HCT116 (cell line): ENCODE results near the gene ZNF521. TPM values are rescaled to one million over a fixed set of nuclear protein-coding genes. Genes with fewer than 3 reads are reported as not detected.

Experiments used
- ATAC-seq: fragments of 200-7000 bp; cut with Tn5 transposase; 2 replicates; pipeline ENCODE4 v1.9.1; 2020; ENCODE audit warnings: mild to moderate bottlenecking, moderate library complexity
- BruUV-seq: library from RNA; stranded (reverse); fragments of 400-500 nt; replicated peaks from 2 replicates; lab custom pipeline; 2021; lab: Mats Ljungman, UMichigan
- CTCF ChIA-PET: fragments of 300-600 bp; sonication (Branson Sonifier 250); formaldehyde crosslinking; loops from one replicate; lab custom pipeline; 2021; ENCODE audit warnings: antibody characterized with exemption; lab: Charles Lee
- POLR2A ChIA-PET: fragments of 300-600, 350-600 bp; sonication (Branson Sonifier 250); formaldehyde crosslinking; loops from one replicate; lab custom pipeline; 2021; ENCODE audit warnings: antibody characterized with exemption; lab: Charles Lee
- RAD21 ChIA-PET, 2 experiments: fragments of 300-600 bp; sonication (Branson Sonifier 250); formaldehyde crosslinking; loops; one replicate each; lab custom pipeline; 2023; ENCODE audit warnings: low total read pairs in 2 of 2; ENCODE audit not compliant: uncharacterized antibody in 2 of 2, unreplicated experiment in 2 of 2, low non-redundant PET in 1 of 2; lab: Charles Lee
- DNase-seq: peaks from one replicate; pipeline ENCODE4 v3.0.0-alpha.2; 2010; ENCODE audit warnings: low read depth, low spot score
- H2AFZ ChIP-seq: fragments of 200-600 bp; shearing (Covaris generic), sonication (generic); 2 replicates; pipeline ENCODE4 v1.6.1; 2017; ENCODE audit warnings: low read depth, mixed run types, mixed read lengths, antibody characterized with exemption, low read length; ENCODE audit not compliant: poor library complexity, severe bottlenecking
- H3K27ac ChIP-seq: 2 replicates; pipeline ENCODE4 v1.5.1; 2012; ENCODE audit warnings: low read depth, low read length
- H3K27me3 ChIP-seq: fragments of 200-600 bp; sonication (generic); 2 replicates; pipeline ENCODE4 v1.6.1; 2016; ENCODE audit warnings: mixed run types, low read length, mixed read lengths; ENCODE audit not compliant: insufficient read depth
- H3K36me3 ChIP-seq, 2 experiments: fragments of 200-500 bp in 1 of 2; fragments of 200-600 bp in 1 of 2; sonication (Bioruptor generic) in 1 of 2; sonication (generic) in 1 of 2; 2 replicates each; pipeline versions ENCODE4 v1.5.1 to v1.6.1; 2014 to 2016; ENCODE audit warnings: low read length in 2 of 2, inconsistent platforms in 1 of 2, mixed read lengths in 1 of 2, mixed run types in 1 of 2; ENCODE audit not compliant: insufficient read depth in 2 of 2, control insufficient read depth in 1 of 2
- H3K4me1 ChIP-seq, 2 experiments: fragments of 200-600 bp in 1 of 2; sonication (generic) in 1 of 2; 2 replicates each; pipeline versions ENCODE4 v1.5.1 to v1.6.1; 2012 to 2017; ENCODE audit warnings: low read length in 2 of 2, inconsistent platforms in 1 of 2, mild to moderate bottlenecking in 1 of 2, mixed read lengths in 1 of 2, mixed run types in 1 of 2, moderate library complexity in 1 of 2; ENCODE audit not compliant: insufficient read depth in 2 of 2, control insufficient read depth in 1 of 2
- H3K4me2 ChIP-seq: fragments of 200-600 bp; sonication (generic); 2 replicates; pipeline ENCODE4 v1.6.1; 2017; ENCODE audit warnings: mixed run types, low read length, mixed read lengths
- H3K4me3 ChIP-seq, 2 experiments: fragments of 200-600 bp in 1 of 2; sonication (generic) in 1 of 2; replicated peaks in 1 of 2; 2 replicates each; pipeline ENCODE4 v1.5.1; 2011 to 2016; ENCODE audit warnings: low read length in 2 of 2, control low read depth in 1 of 2, low read depth in 1 of 2, mild to moderate bottlenecking in 1 of 2, mixed read lengths in 1 of 2, mixed run types in 1 of 2
- H3K79me2 ChIP-seq: fragments of 200-600 bp; sonication (generic); 2 replicates; pipeline ENCODE4 v1.6.1; 2017; ENCODE audit warnings: mild to moderate bottlenecking, mixed run types, low read length, moderate library complexity, mixed read lengths; ENCODE audit not compliant: insufficient read depth
- H3K9ac ChIP-seq: fragments of 200-600 bp; sonication (generic); 2 replicates; pipeline ENCODE4 v1.6.1; 2016; ENCODE audit warnings: low read length, mixed read lengths
- H3K9me2 ChIP-seq: fragments of 200-600 bp; sonication (generic), shearing (Covaris generic); 2 replicates; pipeline ENCODE4 v1.6.1; 2017; ENCODE audit warnings: mixed run types, mild to moderate bottlenecking, moderate library complexity; ENCODE audit not compliant: insufficient read depth
- H3K9me3 ChIP-seq, 2 experiments: fragments of 200-500 bp in 1 of 2; fragments of 200-600 bp in 1 of 2; sonication (Bioruptor generic) in 1 of 2; sonication (generic) in 1 of 2; 2 replicates each; pipeline ENCODE4 v1.6.1; 2014 to 2017; ENCODE audit warnings: low read length in 2 of 2, mixed read lengths in 2 of 2, inconsistent platforms in 1 of 2, low read depth in 1 of 2, mild to moderate bottlenecking in 1 of 2, mixed run types in 1 of 2, moderate library complexity in 1 of 2; ENCODE audit not compliant: control insufficient read depth in 1 of 2, insufficient read depth in 1 of 2
- H4K20me1 ChIP-seq: fragments of 200-600 bp; sonication (generic), shearing (Covaris generic); 2 replicates; pipeline ENCODE4 v1.6.1; 2017; ENCODE audit warnings: mixed run types, mild to moderate bottlenecking, moderate library complexity; ENCODE audit not compliant: insufficient read depth
- ATF3 ChIP-seq: IDR thresholded peaks from 2 replicates; pipeline ENCODE4 v1.6.1; 2012
- CBX3 ChIP-seq: IDR thresholded peaks from 2 replicates; pipeline ENCODE4 v1.6.1; 2012; ENCODE audit warnings: low read depth
- CTCF ChIP-seq, 3 experiments: fragments of 200-600 bp in 1 of 3; sonication (generic) in 1 of 3; IDR thresholded peaks in 2 of 3; conservative IDR thresholded peaks in 1 of 3; 2 replicates each; pipeline ENCODE4 v1.5.1; 2012 to 2017; ENCODE audit warnings: low read depth in 2 of 3, low read length in 2 of 3, antibody characterized with exemption in 1 of 3, borderline replicate concordance in 1 of 3, control low read depth in 1 of 3, mild to moderate bottlenecking in 1 of 3, mixed read lengths in 1 of 3, mixed run types in 1 of 3, moderate library complexity in 1 of 3; ENCODE audit not compliant: insufficient read depth in 1 of 3
- EGR1 ChIP-seq: IDR thresholded peaks from 2 replicates; pipeline ENCODE4 v1.6.1; 2012; ENCODE audit warnings: low read depth
- EZH2 ChIP-seq: fragments of 200-600 bp; sonication (generic); IDR thresholded peaks from 2 replicates; pipeline ENCODE4 v1.6.1; 2017; ENCODE audit warnings: antibody characterized with exemption, mixed run types
- POLR2A ChIP-seq: IDR thresholded peaks from 2 replicates; pipeline ENCODE4 v1.7.0; 2011; ENCODE audit warnings: borderline replicate concordance; ENCODE audit not compliant: insufficient read depth, insufficient read length; ENCODE audit errors: extremely low read depth
- TCF7L2 ChIP-seq: IDR thresholded peaks from 2 replicates; pipeline ENCODE4 v1.7.0; 2011; ENCODE audit warnings: borderline replicate concordance, inconsistent platforms; ENCODE audit not compliant: insufficient read depth, insufficient read length; ENCODE audit errors: extremely low read depth
- ZFX ChIP-seq: fragments of 450-650 bp; IDR thresholded peaks from 2 replicates; pipeline ENCODE4 v1.6.1; 2017
- intact Hi-C: fragments of 100-400 bp; cut with micrococcal nuclease; formaldehyde crosslinking; loops from 2 replicates; pipeline ENCODE4 v1.10.0; 2022
- total RNA-seq: library from RNA; stranded (reverse); gene quantifications from one replicate; pipeline ENCODE4 v1.2.1, GENCODE V29; 2021; ENCODE audit not compliant: unreplicated experiment

ZNF521 gene
- total RNA-seq, 1 experiment from 2014 or later = 0.10 TPM

- Histone ChIP-seq H3K36me3 (no peaks in the 10 kb centered on the region; a peak in 1 of 4 replicates), H3K4me2 (no peak overlapping the region), H4K20me1 (no peaks in the 10 kb centered on the region), H3K9ac (no peak overlapping the region), H3K4me3 (no peak overlapping the region), H3K79me2 (no peaks in the 10 kb centered on the region), H3K27ac (no peak overlapping the region), H3K4me1 (no peaks in the 10 kb centered on the region), H3K27me3 (no peaks in the 10 kb centered on the region), H3K9me2 (no peaks in the 10 kb centered on the region), H2AFZ (no peak overlapping the region), H3K9me3 (no peaks in the 10 kb centered on the region)
- CTCF ChIA-PET = no interaction called here
- TF ChIP-seq ATF3 (no peak), CTCF (IDR thresholded peaks at IDR 0.05 in 2 of 3, conservative IDR thresholded peaks at IDR 0.05 in 1 of 3; ENCODE audit: borderline replicate concordance in 1 of 3, insufficient read depth in 1 of 3, low read depth in 2 of 3, low read length in 2 of 3) (no peak)
- RAD21 ChIA-PET = no interaction called here
- intact Hi-C loops = no loop called here
- ATAC-seq (no peak), DNase-seq (no peak)
- POLR2A ChIA-PET = no interaction called here
- BruUV-seq = no TSS peak
These were observed 184.2 kb downstream of the ZNF521 start for GRCh38 chr18:25167612-25168410.

GRCh38 chr18:25166113-25166512 lies 185.9 kb downstream of the ZNF521 start:
- Histone ChIP-seq H3K9me3 (no peaks in the 10 kb centered on the region), H3K4me3 (no peak overlapping the region), H3K9me2 (no peaks in the 10 kb centered on the region), H4K20me1 (no peaks in the 10 kb centered on the region), H3K9ac (no peak overlapping the region), H2AFZ (no peak overlapping the region), H3K36me3 (no peaks in the 10 kb centered on the region; a peak in 1 of 4 replicates), H3K4me1 (no peaks in the 10 kb centered on the region), H3K4me2 (no peak overlapping the region), H3K27ac (no peak overlapping the region), H3K79me2 (no peaks in the 10 kb centered on the region), H3K27me3 (no peaks in the 10 kb centered on the region)
- ChIA-PET CTCF (no interaction called here), POLR2A (no interaction called here), RAD21 (no interaction called here)
- ATAC-seq (no peak), DNase-seq (no peak)
- intact Hi-C loops = no loop called here
- no TSS peak for BruUV-seq
- TF ChIP-seq TCF7L2 = no peak
- TF ChIP-seq EZH2 = no peak
- no peak for TF ChIP-seq EGR1
- no peak for TF ChIP-seq POLR2A
- no peak for TF ChIP-seq CBX3
- no peak for TF ChIP-seq ZFX
